Measurements from ENCODE around the gene CELF2. TPM values are rescaled to one million over a fixed set of nuclear protein-coding genes. Genes with fewer than 3 reads are reported as not detected.

The CELF2 gene
- total and polyA plus RNA-seq, 9 of the 15 experiments (the other 6 are each of a cell fraction or from before 2014, with no cell fraction given): 4.0 to 20.3 (median 11.1) TPM

DNA sequence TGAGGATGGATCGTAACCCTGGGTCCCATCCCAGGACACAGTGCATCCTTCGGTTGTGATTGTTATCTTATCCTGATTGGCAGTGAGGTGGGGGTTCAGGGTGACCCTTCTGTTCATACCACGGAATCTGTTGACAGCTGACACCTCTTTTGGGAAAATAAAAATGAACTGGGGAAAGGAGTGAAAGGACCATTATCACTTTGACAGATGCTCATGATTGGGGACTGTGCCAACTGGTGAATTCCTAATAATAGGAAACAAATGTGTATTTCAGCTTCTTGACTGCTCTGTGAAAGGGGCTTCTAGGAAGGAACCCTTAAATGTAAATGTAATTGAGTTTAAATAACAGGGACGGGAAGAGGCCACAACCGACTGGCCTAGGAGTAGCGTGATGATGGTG, 65.4 kb downstream of the CELF2 start:
- in situ Hi-C loops (cut with MboI): no loop called here
- ATAC-seq (no peak), FAIRE-seq (no peak), DNase-seq (ENCODE audit: extremely low read depth in 1 of 4, low spot score in 3 of 4) (no peak)
- ChIA-PET CTCF (ENCODE audit: low intra/inter-chr PET ratio) (no interaction called here), POLR2A (interaction anchor here (0.6 kb wide), 1 partner anchor 14 kb away, joined by 3 read pairs; no protein-coding TSS in a partner anchor)
- BruUV-seq (replicated peaks): no TSS peak
- Histone ChIP-seq H3K79me2 (ENCODE audit: control insufficient read depth, insufficient read depth, low read length) (no peaks in the 10 kb centered on the region), H3K9me1 (ENCODE audit: control insufficient read depth, insufficient read depth, low read length) (no peaks in the 10 kb centered on the region), H2AFZ (ENCODE audit: low read depth, low read length) (no peak overlapping the region), H3K9me3 (replicated peaks; ENCODE audit: control insufficient read depth, insufficient read depth, low read depth, low read length) (no peaks in the 10 kb centered on the region), H3K4me1 (replicated peaks in 1 of 2; ENCODE audit: control insufficient read depth in 2 of 2, insufficient read depth in 2 of 2, low read length in 2 of 2) (no peaks in the 10 kb centered on the region), H4K20me1 (replicated peaks; ENCODE audit: control insufficient read depth, insufficient read depth, low read length) (no peaks in the 10 kb centered on the region), H3K27me3 (ENCODE audit: control insufficient read depth in 2 of 2, insufficient read depth in 2 of 2, low read length in 2 of 2) (peaks cover 9 to 14% of the 10 kb centered on the region in 2 experiments; a peak in 4 of 5 replicates), H3K9ac (ENCODE audit: insufficient read depth in 1 of 2, low read depth in 2 of 2, low read length in 2 of 2) (no peak overlapping the region), H3K36me3 (ENCODE audit: control insufficient read depth, insufficient read depth, low read length) (no peaks in the 10 kb centered on the region), H3K4me2 (ENCODE audit: insufficient read depth, low read length) (no peak overlapping the region), H3K27ac (ENCODE audit: extremely low read depth, low read depth, low read length) (no peak overlapping the region), H3K4me3 (no peak overlapping the region)
- intact Hi-C loops (cut with micrococcal nuclease): no loop called here
- 0% methylated on average over 6 of the region's 6 CpGs for WGBS (ENCODE audit: insufficient coverage, low coverage, missing lambda C conversion rate)
- no peak for TF ChIP-seq NELFE (IDR thresholded peaks at IDR 0.05; ENCODE audit: insufficient read depth, insufficient read length)
- no peak for TF ChIP-seq E4F1 (CRISPR knock-in tag; IDR thresholded peaks at IDR 0.05; ENCODE audit: borderline replicate concordance)
- TF ChIP-seq BRCA1 (IDR thresholded peaks at IDR 0.05): no peak
- TF ChIP-seq BRCA1 (CRISPR knock-in tag; IDR thresholded peaks at IDR 0.05): no peak
- TF ChIP-seq MEIS2 (IDR thresholded peaks at IDR 0.05; ENCODE audit: partially characterized antibody): no peak
- TF ChIP-seq, protein P1, sequence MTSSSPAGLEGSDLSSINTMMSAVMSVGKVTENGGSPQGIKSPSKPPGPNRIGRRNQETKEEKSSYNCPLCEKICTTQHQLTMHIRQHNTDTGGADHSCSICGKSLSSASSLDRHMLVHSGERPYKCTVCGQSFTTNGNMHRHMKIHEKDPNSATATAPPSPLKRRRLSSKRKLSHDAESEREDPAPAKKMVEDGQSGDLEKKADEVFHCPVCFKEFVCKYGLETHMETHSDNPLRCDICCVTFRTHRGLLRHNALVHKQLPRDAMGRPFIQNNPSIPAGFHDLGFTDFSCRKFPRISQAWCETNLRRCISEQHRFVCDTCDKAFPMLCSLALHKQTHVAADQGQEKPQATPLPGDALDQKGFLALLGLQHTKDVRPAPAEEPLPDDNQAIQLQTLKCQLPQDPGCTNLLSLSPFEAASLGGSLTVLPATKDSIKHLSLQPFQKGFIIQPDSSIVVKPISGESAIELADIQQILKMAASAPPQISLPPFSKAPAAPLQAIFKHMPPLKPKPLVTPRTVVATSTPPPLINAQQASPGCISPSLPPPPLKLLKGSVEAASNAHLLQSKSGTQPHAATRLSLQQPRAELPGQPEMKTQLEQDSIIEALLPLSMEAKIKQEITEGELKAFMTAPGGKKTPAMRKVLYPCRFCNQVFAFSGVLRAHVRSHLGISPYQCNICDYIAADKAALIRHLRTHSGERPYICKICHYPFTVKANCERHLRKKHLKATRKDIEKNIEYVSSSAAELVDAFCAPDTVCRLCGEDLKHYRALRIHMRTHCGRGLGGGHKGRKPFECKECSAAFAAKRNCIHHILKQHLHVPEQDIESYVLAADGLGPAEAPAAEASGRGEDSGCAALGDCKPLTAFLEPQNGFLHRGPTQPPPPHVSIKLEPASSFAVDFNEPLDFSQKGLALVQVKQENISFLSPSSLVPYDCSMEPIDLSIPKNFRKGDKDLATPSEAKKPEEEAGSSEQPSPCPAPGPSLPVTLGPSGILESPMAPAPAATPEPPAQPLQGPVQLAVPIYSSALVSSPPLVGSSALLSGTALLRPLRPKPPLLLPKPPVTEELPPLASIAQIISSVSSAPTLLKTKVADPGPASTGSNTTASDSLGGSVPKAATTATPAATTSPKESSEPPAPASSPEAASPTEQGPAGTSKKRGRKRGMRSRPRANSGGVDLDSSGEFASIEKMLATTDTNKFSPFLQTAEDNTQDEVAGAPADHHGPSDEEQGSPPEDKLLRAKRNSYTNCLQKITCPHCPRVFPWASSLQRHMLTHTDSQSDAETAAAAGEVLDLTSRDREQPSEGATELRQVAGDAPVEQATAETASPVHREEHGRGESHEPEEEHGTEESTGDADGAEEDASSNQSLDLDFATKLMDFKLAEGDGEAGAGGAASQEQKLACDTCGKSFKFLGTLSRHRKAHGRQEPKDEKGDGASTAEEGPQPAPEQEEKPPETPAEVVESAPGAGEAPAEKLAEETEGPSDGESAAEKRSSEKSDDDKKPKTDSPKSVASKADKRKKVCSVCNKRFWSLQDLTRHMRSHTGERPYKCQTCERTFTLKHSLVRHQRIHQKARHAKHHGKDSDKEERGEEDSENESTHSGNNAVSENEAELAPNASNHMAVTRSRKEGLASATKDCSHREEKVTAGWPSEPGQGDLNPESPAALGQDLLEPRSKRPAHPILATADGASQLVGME (CRISPR knock-in tag; IDR thresholded peaks at IDR 0.05): no peak
- TF ChIP-seq VEZF1 (CRISPR knock-in tag; IDR thresholded peaks at IDR 0.05): no peak
- no peak for TF ChIP-seq RCOR1 (IDR thresholded peaks at IDR 0.05; ENCODE audit: borderline replicate concordance in 1 of 2, low read depth in 2 of 2, low read length in 2 of 2)
- TF ChIP-seq POLR2AphosphoS5 (IDR thresholded peaks at IDR 0.05; ENCODE audit: control insufficient read depth, insufficient read depth, low read depth, low read length): no peak
- no peak for TF ChIP-seq ZNF140 (CRISPR knock-in tag; IDR thresholded peaks at IDR 0.05)
- no peak for TF ChIP-seq SRSF7 (optimal IDR thresholded peaks at IDR 0.05; ENCODE audit: low read depth, low read length)
- TF ChIP-seq TAL1 (IDR thresholded peaks at IDR 0.05): no peak
- TF ChIP-seq HNRNPUL1 (IDR thresholded peaks at IDR 0.05; ENCODE audit: low read length): no peak
- TF ChIP-seq ZNF77 (CRISPR knock-in tag; IDR thresholded peaks at IDR 0.05): no peak
- no peak for TF ChIP-seq PHF8 (IDR thresholded peaks at IDR 0.05; ENCODE audit: borderline replicate concordance, low read length)

All from K562 (cell line).